ENCODE results near the gene CAMK2B.

- no peak for TF ChIP-seq CEBPB (IDR thresholded peaks at IDR 0.05)
- no peak for TF ChIP-seq CREB1 (IDR thresholded peaks at IDR 0.05; ENCODE audit: low read depth)
- no peak for TF ChIP-seq RAD21 (IDR thresholded peaks at IDR 0.05; ENCODE audit: low read depth)
- no peak for TF ChIP-seq EGR1 (IDR thresholded peaks at IDR 0.05)
- TF ChIP-seq NFIC (IDR thresholded peaks at IDR 0.05): no peak
These were observed 93.0 kb downstream of the CAMK2B start for GRCh38 chr7:44232396-44232795.
